Measurements from ENCODE around the gene VPREB3.

The VPREB3 gene

DNA sequence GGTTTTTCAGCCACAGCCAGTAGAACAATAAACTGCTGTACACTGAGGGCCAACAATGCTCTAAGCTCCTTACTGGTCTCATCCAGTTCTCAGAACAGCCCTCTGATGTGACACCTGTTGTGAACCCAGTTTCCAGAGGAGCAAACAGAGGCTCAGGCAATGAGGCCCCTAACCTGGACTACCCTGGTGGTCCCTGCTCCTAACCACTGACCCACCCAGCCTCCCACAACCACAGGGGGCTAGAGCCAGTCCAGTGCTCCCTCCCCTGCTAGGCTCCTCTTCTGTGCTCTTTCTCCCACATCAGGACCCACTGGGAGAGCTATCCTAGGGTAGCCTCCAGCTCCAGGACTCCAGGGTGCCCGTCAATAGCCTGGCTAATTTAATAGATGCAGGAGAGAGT is 28.5 kb upstream of the VPREB3 start:
- in situ Hi-C loops (cut with MboI; ENCODE audit: low pct_unique_long_range_greater_than_20kb, low sequenced_read_pairs, unreplicated experiment), result no loop called here
- no peak for DNase-seq (ENCODE audit: low spot score)

GRCh38 chr22:23782252-23782651 is 28.0 kb upstream of the VPREB3 start:
- in situ Hi-C loops (cut with MboI; ENCODE audit: low pct_unique_long_range_greater_than_20kb, low sequenced_read_pairs, unreplicated experiment), result no loop called here
- DNase-seq (ENCODE audit: low spot score), result no peak
- TF ChIP-seq, protein P1, sequence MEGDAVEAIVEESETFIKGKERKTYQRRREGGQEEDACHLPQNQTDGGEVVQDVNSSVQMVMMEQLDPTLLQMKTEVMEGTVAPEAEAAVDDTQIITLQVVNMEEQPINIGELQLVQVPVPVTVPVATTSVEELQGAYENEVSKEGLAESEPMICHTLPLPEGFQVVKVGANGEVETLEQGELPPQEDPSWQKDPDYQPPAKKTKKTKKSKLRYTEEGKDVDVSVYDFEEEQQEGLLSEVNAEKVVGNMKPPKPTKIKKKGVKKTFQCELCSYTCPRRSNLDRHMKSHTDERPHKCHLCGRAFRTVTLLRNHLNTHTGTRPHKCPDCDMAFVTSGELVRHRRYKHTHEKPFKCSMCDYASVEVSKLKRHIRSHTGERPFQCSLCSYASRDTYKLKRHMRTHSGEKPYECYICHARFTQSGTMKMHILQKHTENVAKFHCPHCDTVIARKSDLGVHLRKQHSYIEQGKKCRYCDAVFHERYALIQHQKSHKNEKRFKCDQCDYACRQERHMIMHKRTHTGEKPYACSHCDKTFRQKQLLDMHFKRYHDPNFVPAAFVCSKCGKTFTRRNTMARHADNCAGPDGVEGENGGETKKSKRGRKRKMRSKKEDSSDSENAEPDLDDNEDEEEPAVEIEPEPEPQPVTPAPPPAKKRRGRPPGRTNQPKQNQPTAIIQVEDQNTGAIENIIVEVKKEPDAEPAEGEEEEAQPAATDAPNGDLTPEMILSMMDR (IDR thresholded peaks at IDR 0.05; ENCODE audit: extremely low read depth, insufficient read depth, missing control alignments), result no peak

More for the DNA sequence above, 28.5 kb upstream of the VPREB3 start:
- TF ChIP-seq, protein P1 (IDR thresholded peaks at IDR 0.05; ENCODE audit: extremely low read depth, insufficient read depth, missing control alignments), result no peak

- TF ChIP-seq, protein P1 (IDR thresholded peaks at IDR 0.05; ENCODE audit: extremely low read depth, insufficient read depth, missing control alignments), result no peak
- in situ Hi-C loops (cut with MboI; ENCODE audit: low pct_unique_long_range_greater_than_20kb, low sequenced_read_pairs, unreplicated experiment), result no loop called here
- DNase-seq (ENCODE audit: low spot score), result no peak
Measured at GRCh38 chr22:23781511-23782183, 27.4 kb upstream of the VPREB3 start.

DNA sequence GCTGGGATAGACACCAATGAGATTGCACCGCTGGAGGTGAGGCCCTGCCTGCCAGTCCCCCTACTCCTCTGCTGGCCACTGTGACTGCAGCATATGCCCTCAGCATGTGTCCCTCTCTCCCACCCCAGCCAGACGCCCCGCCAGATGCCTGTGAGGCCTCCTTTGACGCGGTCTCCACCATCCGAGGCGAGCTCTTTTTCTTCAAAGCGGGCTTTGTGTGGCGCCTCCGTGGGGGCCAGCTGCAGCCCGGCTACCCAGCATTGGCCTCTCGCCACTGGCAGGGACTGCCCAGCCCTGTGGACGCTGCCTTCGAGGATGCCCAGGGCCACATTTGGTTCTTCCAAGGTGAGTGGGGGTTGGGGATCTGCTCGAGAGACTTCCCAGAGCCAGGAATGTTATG is 26.8 kb upstream of the VPREB3 start:
- in situ Hi-C loops (cut with MboI; ENCODE audit: low pct_unique_long_range_greater_than_20kb, low sequenced_read_pairs, unreplicated experiment), result no loop called here
- TF ChIP-seq, protein P1 (IDR thresholded peaks at IDR 0.05; ENCODE audit: extremely low read depth, insufficient read depth, missing control alignments), result no peak
- DNase-seq (ENCODE audit: low spot score), result no peak

DNA sequence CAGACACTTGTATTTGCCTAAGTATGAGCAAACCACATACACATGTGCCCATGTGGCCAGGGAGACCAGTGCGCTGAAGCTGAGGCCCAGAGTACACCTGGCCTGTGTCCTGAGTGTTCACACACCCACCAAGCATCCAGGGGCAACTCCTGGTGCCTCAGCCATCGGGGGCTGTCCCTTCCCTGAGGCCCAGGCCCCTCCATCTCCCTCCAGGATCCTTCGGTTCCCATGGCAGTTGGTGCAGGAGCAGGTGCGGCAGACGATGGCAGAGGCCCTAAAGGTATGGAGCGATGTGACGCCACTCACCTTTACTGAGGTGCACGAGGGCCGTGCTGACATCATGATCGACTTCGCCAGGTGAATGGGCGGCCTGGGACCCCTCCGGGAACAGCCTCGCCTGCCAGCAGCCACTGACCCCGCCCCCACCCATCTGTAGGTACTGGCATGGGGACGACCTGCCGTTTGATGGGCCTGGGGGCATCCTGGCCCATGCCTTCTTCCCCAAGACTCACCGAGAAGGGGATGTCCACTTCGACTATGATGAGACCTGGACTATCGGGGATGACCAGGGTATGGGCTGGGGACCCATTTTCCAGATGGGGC is 26.0 kb upstream of the VPREB3 start:
- TF ChIP-seq, protein P1 (IDR thresholded peaks at IDR 0.05; ENCODE audit: extremely low read depth, insufficient read depth, missing control alignments), result no peak
- DNase-seq (ENCODE audit: low spot score), result no peak
- in situ Hi-C loops (cut with MboI; ENCODE audit: low pct_unique_long_range_greater_than_20kb, low sequenced_read_pairs, unreplicated experiment), result no loop called here

- TF ChIP-seq, protein P1 (IDR thresholded peaks at IDR 0.05; ENCODE audit: extremely low read depth, insufficient read depth, missing control alignments), result no peak
- in situ Hi-C loops (cut with MboI; ENCODE audit: low pct_unique_long_range_greater_than_20kb, low sequenced_read_pairs, unreplicated experiment), result no loop called here
Measured at GRCh38 chr22:23779731-23780130, 25.5 kb upstream of the VPREB3 start.

More at GRCh38 chr22:23779731-23780130, 25.5 kb upstream of the VPREB3 start:
- DNase-seq (ENCODE audit: low spot score), result no peak
